ENCODE results near the gene GRID1.

DNA sequence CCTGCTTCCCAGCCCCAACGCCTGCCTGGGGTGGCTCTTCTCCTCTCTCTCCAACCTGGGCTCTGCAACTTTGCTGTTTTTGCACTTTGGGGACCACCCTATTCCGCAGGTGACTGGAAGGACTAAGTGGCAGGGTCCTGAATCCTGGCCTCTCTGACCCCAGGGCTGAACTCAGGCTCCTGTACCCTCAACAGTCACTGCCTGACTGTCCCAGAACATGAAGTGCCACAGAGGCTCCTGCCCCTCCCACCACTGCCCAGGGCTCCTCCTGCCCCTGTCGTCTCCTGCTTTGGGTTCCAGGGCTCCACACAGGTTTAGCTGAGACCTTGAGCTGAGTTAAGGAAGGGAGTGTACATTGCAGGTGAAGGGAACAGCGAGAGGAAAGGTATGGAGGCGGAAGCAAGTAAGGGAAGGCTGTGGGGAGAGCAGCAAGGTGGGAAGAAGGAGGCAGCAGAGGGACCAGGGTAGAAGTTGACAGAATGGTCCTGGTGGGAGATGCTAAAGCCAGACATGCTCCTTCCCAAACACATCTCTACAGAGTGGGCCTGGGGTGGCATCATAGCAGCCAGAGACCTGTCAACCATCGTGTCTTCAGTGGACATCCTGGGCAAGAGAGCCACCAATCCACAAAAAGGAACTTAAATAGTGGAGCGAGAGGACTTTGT, 5.7 kb upstream of the GRID1 start:
- TF ChIP-seq, protein P1, sequence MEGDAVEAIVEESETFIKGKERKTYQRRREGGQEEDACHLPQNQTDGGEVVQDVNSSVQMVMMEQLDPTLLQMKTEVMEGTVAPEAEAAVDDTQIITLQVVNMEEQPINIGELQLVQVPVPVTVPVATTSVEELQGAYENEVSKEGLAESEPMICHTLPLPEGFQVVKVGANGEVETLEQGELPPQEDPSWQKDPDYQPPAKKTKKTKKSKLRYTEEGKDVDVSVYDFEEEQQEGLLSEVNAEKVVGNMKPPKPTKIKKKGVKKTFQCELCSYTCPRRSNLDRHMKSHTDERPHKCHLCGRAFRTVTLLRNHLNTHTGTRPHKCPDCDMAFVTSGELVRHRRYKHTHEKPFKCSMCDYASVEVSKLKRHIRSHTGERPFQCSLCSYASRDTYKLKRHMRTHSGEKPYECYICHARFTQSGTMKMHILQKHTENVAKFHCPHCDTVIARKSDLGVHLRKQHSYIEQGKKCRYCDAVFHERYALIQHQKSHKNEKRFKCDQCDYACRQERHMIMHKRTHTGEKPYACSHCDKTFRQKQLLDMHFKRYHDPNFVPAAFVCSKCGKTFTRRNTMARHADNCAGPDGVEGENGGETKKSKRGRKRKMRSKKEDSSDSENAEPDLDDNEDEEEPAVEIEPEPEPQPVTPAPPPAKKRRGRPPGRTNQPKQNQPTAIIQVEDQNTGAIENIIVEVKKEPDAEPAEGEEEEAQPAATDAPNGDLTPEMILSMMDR (IDR thresholded peaks at IDR 0.05): no peak
- no peak for TF ChIP-seq POLR2A (IDR thresholded peaks at IDR 0.05)
